ENCODE results near the gene GREM1.

The GREM1 gene

DNA sequence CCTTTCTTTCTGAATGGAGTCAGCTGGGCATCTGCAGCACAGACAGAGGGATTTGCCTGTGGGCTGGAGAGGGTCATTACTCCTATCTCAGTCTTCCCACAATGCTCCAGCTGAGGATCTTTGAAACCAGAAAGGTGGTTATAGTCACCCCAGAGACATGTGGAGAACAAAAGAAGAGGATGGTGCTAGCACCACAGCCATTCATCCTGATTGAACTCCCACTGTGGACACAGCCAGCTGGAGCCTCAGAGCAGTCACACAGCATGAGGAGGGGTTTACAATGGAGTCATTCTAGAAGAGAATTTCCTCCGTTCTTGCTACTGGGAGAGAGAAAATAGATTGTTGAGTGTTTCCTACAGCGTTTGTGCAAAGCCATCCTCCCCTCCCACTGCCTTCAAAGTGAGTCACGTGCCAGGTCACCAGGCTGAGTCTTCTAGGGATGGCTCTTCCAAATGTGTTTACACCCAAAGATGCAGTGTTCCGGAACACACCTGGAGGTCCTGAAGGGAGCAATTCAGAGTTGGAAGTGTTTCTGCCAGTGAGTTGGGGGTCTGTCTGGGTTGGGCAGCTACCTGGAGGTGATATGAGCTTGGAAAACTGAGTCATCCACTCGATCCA lies 18.9 kb upstream of the GREM1 start:
- FAIRE-seq = no peak

GRCh38 chr15:32700501-32701150 lies 17.2 kb upstream of the GREM1 start:
- no peak for FAIRE-seq

- no peak for FAIRE-seq
These were observed 15.9 kb upstream of the GREM1 start for GRCh38 chr15:32701863-32702262.

DNA sequence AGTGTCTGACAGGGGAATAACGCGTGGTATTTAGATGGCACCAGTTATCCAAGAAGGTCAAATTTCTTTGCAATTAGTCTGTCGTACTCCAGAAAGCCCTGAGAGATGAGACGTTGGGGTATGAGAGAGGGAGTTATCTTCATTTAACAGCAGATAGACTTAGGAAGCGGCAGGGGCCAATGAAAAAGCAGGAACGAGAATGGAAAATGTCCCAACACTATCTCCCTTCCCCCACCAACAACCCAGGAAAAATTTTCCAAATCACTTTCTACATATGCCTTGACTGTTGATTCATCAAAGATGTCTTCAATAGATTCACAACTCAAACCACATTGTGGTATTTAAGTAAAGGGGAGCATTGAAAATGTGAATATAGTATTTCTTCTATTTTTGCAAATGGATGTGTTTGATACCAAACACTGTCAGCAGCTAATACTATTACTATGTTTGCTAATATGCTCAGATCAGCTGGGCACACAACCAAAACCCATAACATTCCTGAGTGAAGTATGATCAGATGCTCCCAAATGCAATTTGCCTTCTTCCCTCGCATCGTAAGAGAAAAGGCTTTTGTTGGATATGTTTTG lies 13.3 kb upstream of the GREM1 start:
- FAIRE-seq = no peak

- FAIRE-seq = no peak
These were observed 12.4 kb upstream of the GREM1 start for GRCh38 chr15:32705446-32705845.

GRCh38 chr15:32706704-32707103 lies 11.1 kb upstream of the GREM1 start:
- FAIRE-seq = no peak

DNA sequence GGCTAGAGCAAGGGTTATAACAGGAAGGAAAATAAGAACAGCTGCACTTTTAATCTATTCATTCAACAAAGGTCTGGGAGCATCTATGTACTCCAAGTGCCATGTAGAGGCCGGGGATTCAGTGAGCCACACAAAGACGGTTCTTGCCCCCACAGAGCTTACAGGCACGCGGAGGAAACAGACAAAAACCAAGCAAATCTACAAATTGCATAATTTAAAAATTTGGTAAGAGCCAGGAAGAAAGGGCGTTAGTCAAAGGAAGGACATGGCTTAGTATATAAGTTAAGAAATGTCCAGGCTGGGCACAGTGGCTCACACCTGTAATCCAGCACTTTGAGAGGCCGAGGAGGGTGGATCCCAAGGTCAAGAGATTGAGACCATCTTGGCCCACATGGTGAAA lies 10.4 kb upstream of the GREM1 start:
- no peak for FAIRE-seq

DNA sequence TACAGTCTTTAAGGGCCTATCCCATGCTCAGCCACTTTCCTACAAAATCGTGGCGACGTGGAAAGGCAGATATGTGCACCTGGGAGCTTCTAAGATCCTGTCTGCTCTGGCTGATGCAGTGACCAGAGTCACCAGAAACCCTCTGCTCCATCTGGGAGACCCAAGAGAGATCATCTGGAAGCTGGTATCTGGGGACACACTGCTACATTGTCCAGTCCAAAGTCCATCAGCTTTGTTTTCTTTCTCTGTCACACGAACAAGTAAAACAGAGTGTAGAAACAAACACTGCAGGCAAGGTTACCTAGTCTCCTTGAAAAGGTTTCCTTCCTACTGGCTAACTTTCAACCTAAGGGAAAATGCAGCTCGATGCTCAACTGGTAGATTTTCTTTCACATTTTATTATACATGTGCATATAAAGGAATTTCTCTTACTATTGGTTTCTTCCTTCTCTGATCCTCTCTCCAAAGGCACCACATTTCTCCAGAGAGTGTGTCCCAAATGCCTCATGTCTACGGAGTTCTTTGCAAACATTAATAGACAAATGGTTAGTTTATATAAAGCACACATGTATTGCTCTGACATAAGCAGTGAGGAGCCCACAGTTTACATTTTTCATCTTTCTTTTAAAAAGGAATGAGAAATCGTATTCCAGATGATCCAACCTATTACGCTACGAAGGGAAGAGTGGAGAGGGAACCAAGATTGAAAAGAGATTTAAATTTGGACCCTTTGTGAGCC lies 8.3 kb upstream of the GREM1 start:
- FAIRE-seq = no peak

DNA sequence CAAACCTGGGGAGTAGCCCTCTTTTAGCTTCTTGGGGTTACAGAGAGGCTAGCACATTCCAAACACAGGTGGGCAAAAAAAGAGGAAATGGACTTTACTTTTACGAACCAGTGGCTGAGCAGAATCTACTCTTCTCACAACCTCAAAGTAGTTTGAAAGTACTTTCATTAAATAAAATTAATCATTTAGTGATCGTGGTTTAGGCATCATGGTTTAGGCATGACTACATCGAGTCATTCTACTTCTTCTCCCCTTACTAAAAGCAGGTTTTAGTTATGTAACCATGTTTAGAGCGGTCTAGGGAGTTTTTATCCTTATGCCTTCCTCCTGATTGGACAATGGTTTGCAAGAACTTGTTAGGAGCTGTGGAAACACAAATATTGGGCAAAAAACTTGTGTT lies 2.5 kb upstream of the GREM1 start:
- no peak for FAIRE-seq

- no peak for FAIRE-seq
These were observed 1.4 kb upstream of the GREM1 start for GRCh38 chr15:32716216-32716914.

DNA sequence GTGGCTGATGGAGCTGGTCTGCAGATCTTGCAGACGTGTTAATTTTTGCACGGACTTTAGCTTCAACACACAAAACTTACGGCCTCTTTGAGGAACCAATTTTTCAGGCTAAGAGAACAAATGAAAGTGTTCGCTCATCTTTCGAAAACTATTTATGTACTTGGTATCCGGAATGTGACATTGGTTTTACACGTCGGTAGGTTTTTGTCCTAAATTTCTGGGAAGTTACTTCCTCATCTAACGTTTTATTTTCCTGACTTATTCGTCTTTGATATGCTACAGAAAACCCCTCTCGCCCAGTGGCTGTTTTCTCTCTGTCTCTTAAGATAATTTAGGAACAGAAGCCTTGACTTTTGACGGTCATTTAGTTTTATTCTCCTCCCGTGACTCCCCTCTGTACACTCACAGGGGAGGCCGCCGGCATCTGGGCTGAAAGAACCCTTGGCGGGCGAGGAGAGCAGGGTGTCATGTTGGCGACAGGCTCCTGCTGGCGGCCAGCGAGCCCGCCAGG lies 834 bp upstream of the GREM1 start:
- no peak for FAIRE-seq

GRCh38 chr15:32718227-32718820 lies 520 bp downstream of the GREM1 start:
- no peak for FAIRE-seq

DNA sequence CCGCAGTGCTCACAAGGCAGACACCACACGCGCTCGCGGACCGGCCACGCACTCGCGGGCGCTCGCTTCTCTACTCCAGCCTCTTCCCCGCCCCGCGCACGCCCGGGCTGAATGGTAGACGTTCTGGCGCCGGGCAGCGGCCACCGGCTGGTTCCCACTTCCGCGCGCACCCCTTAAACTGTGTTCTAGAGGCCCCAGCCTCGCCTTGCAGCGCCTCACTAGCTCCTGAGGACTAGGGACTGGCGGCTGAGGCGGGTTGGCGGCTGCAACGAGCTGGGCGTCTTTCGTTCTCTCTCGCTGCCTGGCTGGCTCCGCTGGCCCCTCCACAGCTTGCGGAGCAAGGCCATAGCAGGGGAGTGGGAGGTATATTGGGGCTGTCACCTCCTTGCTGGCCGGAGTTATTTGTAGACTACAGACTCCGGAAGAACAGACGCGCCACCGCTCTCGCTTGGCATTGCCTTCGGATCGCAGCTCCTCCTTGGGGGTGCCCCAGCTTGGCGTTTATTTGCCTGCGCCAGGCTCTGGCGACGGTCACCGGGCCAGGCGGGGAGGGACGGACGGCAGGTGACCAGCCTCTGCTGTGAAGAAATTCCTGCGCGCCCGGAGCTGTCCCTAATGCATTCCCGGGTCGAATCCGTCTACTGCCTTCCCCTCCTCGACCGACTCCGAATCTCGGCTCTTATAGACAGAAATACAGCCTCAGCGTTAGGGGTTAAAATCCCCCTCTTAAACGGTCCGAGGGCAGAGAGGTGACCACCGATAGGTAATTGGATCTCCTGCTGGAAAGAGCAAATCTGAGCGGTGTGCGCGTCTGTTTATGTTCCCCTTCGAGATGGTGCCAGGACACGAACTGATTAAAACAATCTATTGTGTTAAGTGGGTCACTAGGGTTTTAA lies 1.3 kb downstream of the GREM1 start:
- FAIRE-seq = no peak

GRCh38 chr15:32721596-32721995 lies 3.8 kb downstream of the GREM1 start:
- FAIRE-seq = no peak

- no peak for FAIRE-seq
These were observed 4.3 kb downstream of the GREM1 start for GRCh38 chr15:32722136-32722535.

DNA sequence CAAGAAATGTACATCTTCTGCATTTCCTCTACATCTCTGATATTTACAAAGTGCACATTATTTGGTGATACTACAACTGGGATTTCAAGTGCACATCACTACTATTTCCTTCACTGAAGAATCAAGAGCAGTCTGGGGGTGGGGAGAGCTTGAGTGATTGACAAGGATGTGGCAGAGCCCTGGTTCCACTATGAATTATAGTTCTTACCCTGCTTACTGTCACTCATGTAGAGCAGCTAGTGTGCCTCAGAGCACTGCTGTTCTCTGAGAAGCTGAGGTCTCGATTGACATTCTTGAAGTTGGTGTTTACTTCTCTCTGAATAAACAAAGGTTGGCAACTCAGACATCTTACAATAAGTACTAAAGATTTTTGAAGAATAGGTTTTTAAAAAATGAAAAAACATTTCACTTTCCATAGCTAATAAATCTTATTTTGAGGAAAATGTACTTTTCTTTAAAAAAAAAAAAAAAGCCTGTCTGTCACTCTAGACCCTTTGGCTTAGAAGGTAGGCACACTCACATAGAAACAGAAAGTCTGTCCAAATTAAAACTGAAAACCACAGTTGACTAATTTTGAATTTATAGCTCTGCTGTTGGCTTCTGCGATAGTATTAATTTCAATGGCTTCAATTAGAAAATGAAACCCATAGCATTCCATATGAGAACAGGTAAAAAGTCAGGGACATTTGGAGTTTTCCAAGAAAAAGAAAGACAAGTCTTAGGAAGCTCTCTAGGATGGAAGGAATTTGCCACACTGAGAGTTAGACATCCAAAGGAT lies 5.6 kb downstream of the GREM1 start:
- FAIRE-seq = no peak

DNA sequence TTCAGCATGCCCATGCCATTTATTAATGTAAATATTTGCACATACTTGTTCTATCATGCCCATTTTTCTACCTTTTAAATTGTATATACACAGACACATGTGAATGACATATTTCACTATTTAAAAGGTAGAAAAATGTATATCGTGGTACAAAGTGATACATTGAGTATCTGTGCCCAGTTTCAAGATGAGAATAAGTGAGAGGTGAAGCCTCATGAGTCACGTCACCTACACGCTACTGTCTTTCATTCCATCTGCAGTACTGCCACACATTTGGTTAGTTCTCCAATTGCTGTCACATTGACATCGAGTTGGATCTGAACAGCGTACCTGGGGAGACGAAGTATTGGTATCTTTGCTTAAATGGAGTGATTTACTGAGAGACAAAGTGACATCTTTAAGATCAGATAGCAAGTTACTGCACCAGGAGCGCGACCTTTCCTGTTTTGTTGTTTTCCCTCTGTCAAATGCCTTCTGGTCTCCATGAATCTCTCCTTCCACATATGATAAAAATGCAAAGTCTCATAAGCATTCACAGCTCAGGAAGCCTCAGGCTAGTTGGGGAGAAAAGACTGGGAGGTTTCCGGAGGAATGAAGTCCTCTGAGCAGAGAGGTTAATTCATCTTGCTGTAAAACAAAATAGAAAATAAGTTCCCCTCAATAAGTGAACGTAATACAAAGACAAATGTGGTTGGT lies 12.0 kb downstream of the GREM1 start:
- FAIRE-seq = no peak

DNA sequence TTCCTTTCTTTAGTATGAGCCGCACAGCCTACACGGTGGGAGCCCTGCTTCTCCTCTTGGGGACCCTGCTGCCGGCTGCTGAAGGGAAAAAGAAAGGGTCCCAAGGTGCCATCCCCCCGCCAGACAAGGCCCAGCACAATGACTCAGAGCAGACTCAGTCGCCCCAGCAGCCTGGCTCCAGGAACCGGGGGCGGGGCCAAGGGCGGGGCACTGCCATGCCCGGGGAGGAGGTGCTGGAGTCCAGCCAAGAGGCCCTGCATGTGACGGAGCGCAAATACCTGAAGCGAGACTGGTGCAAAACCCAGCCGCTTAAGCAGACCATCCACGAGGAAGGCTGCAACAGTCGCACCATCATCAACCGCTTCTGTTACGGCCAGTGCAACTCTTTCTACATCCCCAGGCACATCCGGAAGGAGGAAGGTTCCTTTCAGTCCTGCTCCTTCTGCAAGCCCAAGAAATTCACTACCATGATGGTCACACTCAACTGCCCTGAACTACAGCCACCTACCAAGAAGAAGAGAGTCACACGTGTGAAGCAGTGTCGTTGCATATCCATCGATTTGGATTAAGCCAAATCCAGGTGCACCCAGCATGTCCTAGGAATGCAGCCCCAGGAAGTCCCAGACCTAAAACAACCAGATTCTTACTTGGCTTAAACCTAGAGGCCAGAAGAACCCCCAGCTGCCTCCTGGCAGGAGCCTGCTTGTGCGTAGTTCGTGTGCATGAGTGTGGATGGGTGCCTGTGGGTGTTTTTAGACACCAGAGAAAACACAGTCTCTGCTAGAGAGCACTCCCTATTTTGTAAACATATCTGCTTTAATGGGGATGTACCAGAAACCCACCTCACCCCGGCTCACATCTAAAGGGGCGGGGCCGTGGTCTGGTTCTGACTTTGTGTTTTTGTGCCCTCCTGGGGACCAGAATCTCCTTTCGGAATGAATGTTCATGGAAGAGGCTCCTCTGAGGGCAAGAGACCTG lies 13.2 kb downstream of the GREM1 start:
- FAIRE-seq = no peak
